ENCODE data around the gene OSMR. TPM values are rescaled to one million over a fixed set of nuclear protein-coding genes. Genes with fewer than 3 reads are reported as not detected.

The OSMR gene
- total RNA-seq, 3 donors from 2014 or later, result 3.3 to 24.9 (median 13.0) TPM

- Histone ChIP-seq H3K4me1 (ENCODE audit: low read depth) (no peaks in the 10 kb centered on the region), H3K36me3 (ENCODE audit: low read depth) (no peaks in the 10 kb centered on the region), H3K9me3 (no peaks in the 10 kb centered on the region), H3K4me3 (no peak overlapping the region)
- intact Hi-C loops (cut with DNase I, micrococcal nuclease), result loop anchor here in 1 of 2 donors (10.0 kb wide), 1 partner anchor 357 kb away; no protein-coding TSS in a partner anchor
- ATAC-seq (no peak), DNase-seq (no peak)
- TF ChIP-seq CTCF (IDR thresholded peaks at IDR 0.05), result no peak
Observed at GRCh38 chr5:38802125-38802524, 43.7 kb upstream of the OSMR start.

GRCh38 chr5:38803246-38803645 is 42.6 kb upstream of the OSMR start:
- Histone ChIP-seq H3K4me1 (ENCODE audit: low read depth) (no peaks in the 10 kb centered on the region), H3K9me3 (no peaks in the 10 kb centered on the region), H3K4me3 (no peak overlapping the region), H3K36me3 (ENCODE audit: low read depth) (no peaks in the 10 kb centered on the region)
- ATAC-seq (no peak), DNase-seq (no peak)
- TF ChIP-seq CTCF (IDR thresholded peaks at IDR 0.05), result no peak
- intact Hi-C loops (cut with DNase I, micrococcal nuclease), result loop anchor here in 1 of 2 donors (10.0 kb wide), 1 partner anchor 358 kb away; no protein-coding TSS in a partner anchor

DNA sequence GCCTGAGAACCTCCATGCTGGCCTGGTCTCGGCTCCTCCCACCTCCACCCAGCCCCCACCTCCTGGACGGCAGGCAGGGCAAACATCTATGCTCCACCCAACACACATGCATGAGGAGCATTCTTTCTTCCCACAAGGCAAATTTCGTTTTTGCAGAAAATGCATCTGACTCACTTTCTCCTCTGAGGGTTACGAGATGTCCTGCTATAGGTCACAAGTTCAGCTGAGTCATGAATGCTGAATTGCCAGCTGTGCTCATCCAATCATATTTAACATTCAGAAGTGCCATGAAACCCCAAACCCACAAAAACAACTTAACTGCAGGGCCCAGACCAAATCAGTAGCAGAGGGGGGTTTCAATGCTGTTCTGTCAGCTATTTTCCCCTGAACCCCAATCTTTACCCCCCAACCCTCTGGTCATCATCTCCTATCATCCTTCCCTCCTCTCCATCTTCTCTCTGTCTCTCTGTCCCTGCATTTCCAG is 39.0 kb upstream of the OSMR start:
- intact Hi-C loops (cut with DNase I, micrococcal nuclease), result loop anchor here in 1 of 2 donors (10.0 kb wide), 1 partner anchor 362 kb away; no protein-coding TSS in a partner anchor
- H3K4me3 ChIP-seq, result no peak overlapping the region
- TF ChIP-seq CTCF (IDR thresholded peaks at IDR 0.05), result no peak
- H3K9me3 ChIP-seq, result no peaks in the 10 kb centered on the region
- ATAC-seq (peak; percentile 52), DNase-seq (peak in 1 of 3 donors; percentile 60)
- H3K4me1 ChIP-seq (ENCODE audit: low read depth), result no peaks in the 10 kb centered on the region
- no peaks in the 10 kb centered on the region for H3K36me3 ChIP-seq (ENCODE audit: low read depth)

DNA sequence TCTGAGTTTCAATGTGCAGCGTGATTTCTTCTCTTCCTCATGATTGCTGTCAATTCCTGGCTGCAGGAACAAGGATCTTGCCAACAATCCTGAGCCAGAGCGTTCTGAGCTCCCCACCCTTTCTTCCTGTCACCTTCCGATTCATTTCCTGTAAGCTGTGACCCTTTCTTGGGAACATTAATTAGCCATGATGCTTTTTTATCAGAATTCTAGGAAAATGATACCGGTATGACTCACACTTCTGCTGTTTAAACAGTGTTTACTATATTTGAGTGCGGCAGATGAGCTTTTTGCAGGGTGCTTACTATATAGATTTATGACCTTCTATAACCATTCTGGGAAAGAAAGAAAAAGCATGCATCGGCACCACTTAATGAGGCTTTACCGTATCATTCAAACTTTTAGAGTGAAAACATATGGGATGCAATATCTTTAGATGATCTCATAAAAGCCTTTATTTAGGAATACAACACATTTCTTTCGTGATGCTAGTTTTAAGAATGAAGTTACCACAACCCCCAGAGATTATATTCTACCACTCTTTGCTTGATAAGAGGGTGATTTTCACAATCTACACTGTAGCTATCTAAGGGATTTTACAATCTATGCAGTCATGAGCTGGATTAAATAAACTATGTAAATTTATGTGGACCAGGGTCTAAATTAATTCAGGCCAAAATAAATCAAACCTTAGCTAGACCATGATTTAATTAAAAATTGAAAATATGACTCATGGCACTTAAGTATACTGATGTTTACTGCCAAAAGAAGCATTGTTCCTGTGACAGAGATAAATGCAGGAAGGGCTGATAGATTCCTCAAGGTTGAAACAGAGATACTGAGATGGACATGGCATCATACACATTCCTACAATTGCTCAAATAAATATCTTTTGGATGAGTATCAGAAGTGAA is 38.0 kb upstream of the OSMR start:
- intact Hi-C loops (cut with DNase I, micrococcal nuclease), result loop anchor here (2.0 to 10.0 kb wide), 2 partner anchors 363 to 367 kb away; no protein-coding TSS in a partner anchor
- TF ChIP-seq CTCF (IDR thresholded peaks at IDR 0.05), result no peak
- ATAC-seq (no peak), DNase-seq (no peak)
- H3K4me3 ChIP-seq, result no peak overlapping the region
- no peaks in the 10 kb centered on the region for H3K9me3 ChIP-seq
- no peaks in the 10 kb centered on the region for H3K4me1 ChIP-seq (ENCODE audit: low read depth)
- H3K36me3 ChIP-seq (ENCODE audit: low read depth), result no peaks in the 10 kb centered on the region

GRCh38 chr5:38808666-38809343 is 37.0 kb upstream of the OSMR start:
- no peak overlapping the region for H3K4me3 ChIP-seq
- DNase-seq, result peak in 1 of 3 donors; percentile 48
- H3K36me3 ChIP-seq (ENCODE audit: low read depth), result no peaks in the 10 kb centered on the region
- intact Hi-C loops (cut with DNase I, micrococcal nuclease), result loop anchor here (2.0 to 10.0 kb wide), 2 partner anchors 364 to 368 kb away; no protein-coding TSS in a partner anchor
- no peak for ATAC-seq
- no peaks in the 10 kb centered on the region for H3K9me3 ChIP-seq
- TF ChIP-seq CTCF (IDR thresholded peaks at IDR 0.05), result no peak
- no peaks in the 10 kb centered on the region for H3K4me1 ChIP-seq (ENCODE audit: low read depth)
